SKM-1 treated with dmso at 0.1 percent for 144 hours (cell line): Measurements from ENCODE around the gene IGFLR1.
A peak's percentile ranks its signal among the peaks of the same experiment; 100 is the strongest.

Experiments used
- DNase-seq: peaks from one replicate; lab custom pipeline; 2025; ENCODE audit not compliant: unreplicated experiment; lab: John Stamatoyannopoulos, UW

Gene IGFLR1, protein sequence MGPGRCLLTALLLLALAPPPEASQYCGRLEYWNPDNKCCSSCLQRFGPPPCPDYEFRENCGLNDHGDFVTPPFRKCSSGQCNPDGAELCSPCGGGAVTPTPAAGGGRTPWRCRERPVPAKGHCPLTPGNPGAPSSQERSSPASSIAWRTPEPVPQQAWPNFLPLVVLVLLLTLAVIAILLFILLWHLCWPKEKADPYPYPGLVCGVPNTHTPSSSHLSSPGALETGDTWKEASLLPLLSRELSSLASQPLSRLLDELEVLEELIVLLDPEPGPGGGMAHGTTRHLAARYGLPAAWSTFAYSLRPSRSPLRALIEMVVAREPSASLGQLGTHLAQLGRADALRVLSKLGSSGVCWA

DNA sequence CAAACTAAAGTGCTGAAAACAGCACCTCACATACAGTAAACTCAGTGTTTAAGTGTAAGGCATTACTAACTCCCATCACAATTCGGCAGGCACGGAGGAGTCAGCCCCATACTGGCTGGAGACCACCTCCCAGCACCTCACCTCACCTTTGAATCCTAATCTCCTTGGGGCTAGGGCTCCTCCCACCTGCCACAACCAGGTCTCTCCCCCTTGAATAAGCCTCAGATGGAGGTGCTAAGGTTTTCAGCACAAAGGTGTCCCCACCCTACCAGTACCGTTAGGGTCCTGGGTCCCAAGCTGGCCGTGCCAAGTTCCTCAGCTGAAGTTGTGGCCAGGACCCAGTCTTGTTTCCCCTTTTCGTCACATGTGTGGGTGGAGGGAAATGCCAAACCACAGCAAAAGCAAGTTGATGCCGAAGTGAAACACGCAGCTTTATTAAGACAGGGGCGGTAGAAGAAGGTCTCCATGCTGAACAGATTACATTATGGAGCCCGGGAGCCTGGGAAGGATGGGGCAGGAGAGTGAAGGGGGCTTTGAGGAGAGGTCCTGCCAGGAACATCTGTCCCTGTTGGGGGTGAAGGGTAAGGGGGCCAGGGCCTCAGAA is at the start of gene IGFLR1:
Gene IGFLR1 (minus strand): TSS at position 332 of the 604 bp plus-strand sequence. CDS start 1,272 bp downstream, outside the sequence.
- DNase-seq: peak; percentile 57

DNA sequence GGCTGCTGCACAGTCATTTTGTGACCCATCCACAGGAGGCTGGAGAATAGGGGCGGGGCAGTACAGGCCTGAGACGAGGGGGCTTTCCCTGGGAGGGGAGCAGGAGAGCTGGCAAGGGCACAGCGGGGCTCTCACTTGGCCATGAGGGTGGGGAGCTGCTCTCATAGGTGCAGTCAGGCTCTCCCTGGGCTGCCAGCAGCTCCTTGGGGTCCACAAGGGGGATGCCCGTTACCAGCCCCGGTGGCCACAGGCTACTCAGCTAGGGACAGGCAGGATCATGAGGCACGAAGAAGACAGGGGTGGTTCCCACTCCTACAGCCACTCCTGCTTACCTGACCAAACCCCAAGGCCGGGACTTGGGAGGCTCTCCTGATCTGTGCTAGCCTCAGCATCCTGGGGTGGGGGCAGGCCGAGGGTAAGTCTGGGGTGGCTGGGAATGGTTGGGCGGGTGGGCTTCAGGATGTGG is 49.6 kb upstream of the IGFLR1 start:
- no peak for DNase-seq

DNA sequence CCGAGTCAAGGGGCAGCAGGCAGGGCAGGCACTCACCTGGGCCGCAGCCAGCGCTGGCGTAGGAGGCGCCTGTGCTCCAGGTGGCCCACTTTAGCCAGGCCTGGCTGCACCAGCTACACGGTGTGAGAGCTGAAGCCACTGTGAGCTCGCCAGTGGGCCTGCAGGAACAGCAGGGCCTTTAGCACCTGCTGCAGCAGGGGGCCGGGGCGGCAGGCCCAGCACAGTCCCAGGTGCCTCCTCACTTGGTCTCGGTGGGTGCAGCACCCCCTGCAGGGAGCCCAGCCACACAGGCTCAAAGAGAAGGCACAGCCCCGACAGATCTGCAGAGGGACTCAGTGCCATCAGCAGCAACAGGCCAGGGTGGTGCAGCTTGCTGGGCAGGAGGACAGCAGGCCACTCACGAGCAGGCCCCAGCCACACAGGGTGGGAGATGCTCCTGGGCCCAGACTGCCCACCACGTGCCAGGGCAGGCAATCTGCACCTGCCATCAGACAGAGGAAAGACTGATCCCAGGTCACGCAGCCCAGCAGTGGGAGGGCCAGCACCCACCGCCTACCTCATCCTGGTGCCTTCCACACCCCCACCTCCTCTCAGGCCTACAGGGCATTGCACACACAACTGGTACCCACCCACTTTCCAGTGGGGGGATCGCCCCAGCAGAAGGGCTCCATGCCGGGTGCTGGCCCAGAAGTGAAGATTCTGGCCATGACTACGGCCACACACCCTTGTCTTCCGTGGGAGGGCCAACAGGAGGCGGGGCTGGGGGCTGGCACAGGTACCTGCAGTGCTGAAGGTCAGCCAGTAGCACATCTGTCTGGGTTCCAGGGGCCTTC is 48.9 kb upstream of the IGFLR1 start:
- DNase-seq: no peak

DNA sequence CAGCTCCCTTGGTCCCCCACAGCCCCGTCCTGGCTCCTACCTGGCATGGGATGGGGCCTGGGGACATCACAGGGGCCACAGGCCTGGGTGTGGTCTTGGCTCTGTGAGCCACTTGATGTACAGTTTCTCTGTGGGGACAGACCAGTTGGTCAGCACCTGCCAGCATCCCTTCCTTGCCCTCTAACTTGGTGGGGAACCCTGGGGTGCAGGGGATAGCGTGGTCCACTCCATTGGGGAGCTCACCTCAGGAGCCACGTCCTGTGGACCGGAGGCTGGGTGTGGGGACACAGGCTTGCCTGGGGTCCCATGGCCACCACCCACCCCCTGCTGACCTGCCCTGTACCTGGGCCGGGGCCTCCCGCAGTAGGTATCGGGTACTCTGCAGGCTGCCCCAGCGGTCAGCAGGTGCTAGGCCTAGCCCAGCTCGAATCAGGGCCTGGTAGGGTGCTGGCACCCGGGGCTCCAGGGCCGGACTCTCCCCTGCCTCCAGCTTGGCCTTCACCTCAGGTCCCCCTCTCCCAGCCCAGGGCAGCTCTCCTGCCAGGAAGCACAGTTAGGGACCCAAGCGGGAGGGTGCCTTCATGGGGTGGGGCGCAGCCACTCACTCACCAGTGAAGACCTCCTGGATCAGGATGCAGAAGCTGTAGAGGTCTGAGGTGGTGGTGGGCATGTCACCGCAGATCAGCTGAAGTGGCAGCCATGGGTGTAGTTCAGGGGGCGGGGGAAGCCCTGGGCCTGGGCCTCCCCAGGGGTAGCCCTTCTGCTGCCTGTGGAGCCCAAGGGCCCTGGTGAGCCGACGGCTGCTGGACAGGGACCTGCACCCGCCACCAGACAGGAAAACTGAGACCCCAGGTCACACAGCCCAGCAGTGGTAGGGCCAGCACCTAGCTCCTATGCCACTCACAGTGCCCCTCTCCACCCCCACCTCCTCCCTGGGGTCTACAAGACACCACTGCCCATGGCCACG is 48.0 kb upstream of the IGFLR1 start:
- no peak for DNase-seq

DNA sequence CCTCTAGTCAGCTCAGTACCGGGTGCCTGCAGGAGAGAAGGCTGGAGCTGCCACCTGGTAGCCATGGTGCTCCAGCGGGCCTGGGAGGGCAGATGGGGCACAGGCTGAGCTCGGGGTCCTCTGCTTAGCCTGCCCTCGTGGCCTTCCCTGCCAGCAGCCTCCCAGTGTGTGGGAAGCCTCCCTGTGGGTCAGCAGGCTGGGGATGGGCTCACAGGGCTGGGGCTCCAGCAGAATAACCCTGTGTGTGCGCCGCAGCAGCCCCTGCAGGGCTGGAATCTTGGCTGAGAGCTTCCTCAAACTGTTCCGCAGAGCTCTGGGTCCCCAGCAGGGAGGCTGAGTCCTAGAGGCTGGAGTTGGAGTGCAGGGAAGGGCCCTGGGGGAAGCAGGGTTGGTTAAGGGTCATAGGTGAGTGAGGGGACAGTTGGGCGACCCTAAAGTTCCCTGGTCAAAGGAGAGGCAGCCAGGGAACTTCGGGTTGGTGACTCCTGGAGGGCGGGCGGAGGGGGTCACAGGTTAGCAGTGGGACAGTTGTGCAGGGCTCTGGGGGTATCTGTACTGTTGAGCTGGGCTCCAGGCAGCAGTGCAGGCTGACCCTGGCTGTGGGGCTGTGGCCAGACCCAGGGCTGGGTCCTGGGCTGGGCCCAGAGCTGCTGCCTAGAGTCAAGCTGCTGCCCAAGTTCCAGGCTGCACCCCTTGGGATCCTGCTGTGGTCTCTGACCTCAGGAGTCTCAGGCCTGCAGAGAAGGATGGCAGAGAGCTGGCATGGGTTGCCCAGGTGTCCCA is 47.1 kb upstream of the IGFLR1 start:
- DNase-seq: no peak

DNA sequence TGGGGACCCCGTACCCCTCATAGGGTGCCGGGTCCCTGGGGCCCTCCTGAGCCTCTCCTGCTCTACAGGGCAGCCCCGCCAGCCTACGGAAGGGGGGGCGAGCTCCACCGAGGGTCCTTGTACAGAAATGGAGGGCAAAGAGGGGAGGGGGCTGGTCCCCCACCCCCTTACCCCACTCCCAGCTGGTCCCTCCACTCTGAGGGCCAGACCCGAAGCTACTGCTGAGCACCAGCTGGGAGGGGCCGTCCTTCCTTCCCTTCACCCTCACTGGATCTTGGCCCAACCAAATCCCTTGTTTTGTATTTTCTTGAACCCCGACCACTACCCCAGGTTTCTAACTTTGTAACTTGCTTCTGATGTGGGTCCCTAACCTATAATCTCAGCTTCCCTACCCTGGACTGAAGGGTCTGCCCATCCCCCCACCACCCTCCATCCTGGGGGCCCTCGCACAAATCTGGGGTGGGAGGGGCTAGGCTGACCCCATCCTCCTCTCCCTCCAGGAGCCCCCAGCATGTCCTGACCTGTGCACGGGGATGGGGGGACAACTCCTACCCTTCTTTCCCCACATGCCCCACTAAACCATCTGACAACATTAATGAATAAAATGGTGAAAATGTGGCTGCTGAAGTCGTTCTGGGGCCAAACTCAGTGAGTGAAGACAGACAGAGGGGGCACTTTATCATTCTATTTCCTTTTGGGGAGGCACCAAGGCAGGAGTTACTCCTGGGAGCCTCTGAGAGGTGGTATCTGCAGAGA is 46.1 kb upstream of the IGFLR1 start:
- no peak for DNase-seq

DNA sequence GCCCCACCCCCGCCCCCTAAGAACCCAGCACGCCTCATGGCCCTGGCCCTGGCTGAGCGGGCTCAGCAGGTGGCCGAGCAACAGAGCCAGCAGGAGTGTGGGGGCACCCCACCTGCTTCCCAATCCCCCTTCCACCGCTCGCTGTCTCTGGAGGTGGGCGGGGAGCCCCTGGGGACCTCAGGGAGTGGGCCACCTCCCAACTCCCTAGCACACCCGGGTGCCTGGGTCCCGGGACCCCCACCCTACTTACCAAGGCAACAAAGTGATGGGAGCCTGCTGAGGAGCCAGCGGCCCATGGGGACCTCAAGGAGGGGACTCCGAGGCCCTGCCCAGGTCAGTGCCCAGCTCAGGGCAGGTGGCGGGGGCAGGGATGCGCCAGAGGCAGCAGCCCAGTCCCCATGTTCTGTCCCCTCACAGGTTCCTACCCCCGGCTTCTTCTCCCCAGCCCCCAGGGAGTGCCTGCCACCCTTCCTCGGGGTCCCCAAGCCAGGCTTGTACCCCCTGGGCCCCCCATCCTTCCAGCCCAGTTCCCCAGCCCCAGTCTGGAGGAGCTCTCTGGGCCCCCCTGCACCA is 45.1 kb upstream of the IGFLR1 start:
- DNase-seq: no peak

DNA sequence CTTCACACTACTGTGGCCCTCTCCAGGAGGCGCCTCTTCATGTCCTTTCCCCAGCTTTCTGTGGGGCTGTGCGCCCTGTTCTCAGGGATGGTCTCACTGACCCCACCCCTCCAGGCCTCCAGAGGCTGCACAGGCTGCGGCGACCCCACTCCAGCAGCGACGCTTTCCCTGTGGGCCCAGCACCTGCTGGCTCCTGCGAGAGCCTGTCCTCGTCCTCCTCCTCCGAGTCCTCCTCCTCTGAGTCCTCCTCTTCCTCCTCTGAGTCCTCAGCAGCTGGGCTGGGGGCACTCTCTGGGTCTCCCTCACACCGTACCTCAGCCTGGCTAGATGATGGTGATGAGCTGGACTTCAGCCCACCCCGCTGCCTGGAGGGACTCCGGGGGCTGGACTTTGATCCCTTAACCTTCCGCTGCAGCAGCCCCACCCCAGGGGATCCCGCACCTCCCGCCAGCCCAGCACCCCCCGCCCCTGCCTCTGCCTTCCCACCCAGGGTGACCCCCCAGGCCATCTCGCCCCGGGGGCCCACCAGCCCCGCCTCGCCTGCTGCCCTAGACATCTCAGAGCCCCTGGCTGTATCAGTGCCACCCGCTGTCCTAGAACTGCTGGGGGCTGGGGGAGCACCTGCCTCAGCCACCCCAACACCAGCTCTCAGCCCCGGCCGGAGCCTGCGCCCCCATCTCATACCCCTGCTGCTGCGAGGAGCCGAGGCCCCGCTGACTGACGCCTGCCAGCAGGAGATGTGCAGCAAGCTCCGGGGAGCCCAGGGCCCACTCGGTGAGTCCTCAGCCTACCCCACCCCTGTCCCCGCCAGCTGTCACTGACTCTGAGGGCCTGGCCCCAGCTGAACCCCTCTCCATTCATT is 44.3 kb upstream of the IGFLR1 start:
- no peak for DNase-seq

DNA sequence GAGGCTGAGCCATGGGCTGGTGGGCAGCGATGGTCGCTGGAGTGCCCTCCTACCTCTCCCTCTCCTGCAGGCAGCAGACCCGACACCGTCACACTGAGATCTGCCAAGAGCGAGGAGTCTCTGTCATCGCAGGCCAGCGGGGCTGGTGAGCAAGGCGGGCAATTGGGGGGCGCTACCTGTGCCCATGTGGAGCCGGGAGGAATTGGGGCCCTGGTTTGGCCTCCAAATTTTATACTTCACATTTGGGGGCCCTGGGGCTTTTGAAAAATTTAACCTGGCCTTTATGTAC is 43.0 kb upstream of the IGFLR1 start:
- no peak for DNase-seq

DNA sequence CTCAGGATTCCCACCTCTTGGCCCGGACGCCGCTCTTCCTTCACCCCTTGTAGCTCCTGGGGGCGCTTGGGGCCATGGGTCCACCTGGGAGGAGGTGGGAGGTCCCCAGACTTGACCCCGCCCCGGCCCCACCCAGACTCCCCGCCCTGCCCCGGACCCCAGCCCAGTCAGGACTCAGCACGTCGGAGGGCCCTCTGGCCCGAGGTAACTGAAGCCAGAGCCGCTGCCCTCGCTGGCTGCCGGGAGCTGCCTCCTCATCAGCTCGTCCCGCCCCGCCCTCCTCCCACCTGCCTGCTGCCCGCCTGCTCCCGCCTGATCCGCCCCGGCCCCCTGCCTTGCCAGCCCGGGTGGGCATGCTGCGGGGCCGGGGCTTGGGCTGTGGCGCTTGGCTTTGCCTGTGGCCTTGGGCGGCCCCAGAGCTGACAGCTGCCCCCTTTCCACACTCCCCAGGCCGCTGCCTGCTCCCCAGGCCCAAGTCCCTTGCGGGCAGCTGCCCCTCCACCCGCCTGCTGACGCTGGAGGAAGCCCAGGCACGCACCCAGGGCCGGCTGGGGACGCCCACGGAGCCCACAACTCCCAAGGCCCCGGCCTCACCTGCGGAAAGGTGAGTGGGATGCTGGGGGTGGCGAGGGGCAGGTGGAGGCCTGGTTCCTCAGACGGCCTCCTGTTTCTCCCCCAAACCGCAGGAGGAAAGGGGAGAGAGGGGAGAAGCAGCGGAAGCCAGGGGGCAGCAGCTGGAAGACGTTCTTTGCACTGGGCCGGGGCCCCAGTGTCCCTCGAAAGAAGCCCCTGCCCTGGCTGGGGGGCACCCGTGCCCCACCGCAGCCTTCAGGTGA is 42.5 kb upstream of the IGFLR1 start:
- no peak for DNase-seq

DNA sequence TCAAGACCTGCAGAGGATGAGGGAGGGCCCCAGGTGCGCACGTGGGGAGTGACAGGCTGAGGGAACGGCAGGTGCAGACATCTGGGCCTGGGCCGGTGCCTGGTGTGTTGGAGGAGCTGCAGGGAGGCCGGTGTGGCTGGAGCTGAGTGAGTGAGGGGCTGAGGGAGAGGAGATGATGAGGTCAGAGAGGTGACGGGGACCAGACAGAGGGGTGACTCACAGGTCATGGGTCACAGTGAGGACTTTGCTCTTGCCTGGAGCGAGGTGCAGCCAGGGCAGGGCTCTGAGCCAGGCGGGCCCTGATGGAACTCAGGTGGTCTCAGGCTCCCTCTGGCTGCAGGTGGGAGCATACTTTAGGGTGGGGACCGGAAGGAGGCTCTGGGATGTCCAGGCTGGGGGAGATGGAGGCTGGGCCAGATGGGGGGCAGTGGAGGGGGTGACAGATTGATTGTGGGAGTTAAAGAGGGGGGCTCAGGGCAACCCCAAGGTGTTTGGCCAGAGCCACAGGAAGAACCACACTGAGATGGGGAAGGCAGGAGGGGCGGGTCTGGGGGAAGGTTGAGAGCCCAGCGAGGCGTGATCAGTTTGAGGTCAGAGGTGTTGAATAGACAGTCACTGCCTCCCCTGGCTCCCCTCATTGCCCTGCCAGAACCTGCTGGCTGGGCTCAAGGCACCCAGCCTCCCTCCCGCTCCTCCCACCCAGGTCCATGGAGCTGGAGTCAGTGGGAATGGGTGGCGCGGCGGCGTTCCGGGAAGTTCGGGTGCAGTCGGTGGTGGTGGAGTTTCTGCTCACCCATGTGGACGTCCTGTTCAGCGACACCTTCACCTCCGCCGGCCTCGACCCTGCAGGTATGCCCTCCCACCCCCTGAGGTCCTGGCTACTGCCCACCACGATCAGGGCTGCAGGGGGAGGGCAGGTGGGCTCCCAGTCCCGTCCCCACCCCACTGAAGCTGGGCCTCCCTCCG is 41.5 kb upstream of the IGFLR1 start:
- no peak for DNase-seq

DNA sequence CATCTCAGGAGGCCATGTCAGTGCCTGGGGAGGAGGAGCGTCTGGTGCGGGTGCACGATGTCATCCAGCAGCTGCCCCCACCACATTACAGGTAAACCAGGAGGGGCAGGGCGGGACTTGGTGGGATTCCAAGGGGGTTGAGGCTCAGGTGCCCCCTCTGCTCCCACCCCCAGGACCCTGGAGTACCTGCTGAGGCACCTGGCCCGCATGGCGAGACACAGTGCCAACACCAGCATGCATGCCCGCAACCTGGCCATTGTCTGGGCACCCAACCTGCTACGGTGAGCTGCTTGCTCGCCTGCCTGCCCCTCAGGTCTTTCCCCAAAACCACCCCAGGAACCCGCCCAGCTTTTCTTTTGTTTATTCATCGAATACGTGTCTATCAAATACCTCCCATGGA is 40.3 kb upstream of the IGFLR1 start:
- DNase-seq: no peak

DNA sequence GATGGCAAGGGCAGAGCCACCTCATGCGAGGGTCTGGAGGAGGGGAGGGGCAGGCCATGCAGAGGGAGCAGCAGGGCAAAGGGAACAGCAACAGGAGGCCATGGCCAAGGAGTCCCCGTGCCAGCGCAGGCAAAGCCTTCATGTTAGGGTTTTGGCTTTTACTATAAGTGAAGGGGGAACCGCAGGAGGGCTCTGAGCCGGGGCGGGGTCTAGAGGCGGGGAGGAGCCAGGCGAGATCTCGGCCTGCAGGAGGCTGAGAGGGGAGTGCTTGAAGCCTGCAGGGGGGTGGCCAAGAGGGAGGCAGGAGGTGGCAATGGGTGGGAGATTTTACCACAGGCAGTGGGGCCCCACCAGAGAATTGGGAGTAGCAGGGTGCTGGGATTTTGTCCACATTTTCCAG is 39.4 kb upstream of the IGFLR1 start:
- DNase-seq: no peak

DNA sequence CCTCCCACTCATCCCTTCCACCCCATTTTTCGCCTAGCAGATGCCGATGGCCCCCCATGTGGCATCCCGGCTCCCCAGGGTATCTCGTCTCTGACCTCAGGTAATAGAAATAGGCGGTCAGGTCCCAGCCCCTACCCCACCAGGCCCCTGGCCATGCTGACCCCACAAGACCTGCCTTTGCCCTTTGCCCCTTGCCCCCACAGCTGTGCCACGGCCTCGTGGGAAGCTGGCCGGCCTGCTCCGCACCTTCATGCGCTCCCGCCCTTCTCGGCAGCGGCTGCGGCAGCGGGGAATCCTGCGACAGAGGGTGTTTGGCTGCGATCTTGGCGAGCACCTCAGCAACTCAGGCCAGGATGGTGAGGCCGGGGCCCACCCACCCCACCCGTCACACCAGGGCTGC is 38.5 kb upstream of the IGFLR1 start:
- DNase-seq: no peak

DNA sequence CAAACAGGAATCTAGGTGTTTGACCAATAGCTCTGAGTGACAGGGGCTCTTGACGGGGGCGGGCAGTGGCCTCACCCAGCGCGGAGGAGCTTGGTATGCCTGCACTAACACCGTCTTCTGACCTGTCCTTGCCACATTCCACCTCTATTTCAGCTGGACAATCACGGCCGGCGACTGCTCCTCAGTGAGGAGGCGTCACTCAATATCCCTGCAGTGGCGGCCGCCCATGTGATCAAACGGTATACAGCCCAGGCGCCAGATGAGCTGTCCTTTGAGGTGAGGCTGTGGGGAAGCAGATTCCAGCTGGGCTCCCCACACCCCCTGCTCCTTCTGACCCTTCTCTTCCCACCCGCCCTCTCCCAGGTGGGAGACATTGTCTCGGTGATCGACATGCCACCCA is 37.8 kb upstream of the IGFLR1 start:
- DNase-seq: no peak

DNA sequence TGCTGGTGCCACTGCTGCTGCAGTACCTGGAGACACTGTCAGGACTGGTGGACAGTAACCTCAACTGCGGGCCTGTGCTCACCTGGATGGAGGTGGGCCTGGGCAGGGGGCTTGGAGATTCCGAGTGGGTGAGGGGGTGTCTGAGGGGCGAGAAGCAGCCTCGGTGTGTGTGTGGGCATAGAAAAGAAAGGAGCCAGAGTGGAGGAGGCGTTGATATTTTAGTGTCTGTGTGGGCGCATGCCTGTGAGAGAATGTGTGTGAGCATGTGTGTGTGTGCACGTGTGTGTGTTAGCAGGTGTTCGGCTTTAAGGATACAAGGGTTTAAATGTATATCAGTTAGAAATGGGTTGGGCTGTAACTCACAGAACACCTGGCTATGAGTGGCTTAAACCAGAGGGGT is 36.8 kb upstream of the IGFLR1 start:
- DNase-seq: no peak
